Measurements from ENCODE around the gene S100Z.
"Not testable (repeated sequence)": the region's sequence is repeated elsewhere in the genome, so short reads cannot be mapped to it uniquely, and the experiment has no call there.

The S100Z gene

GRCh38 chr5:76831110-76831452 lies 18.7 kb upstream of the S100Z start:
- Histone ChIP-seq H3K36me3 (ENCODE audit: control insufficient read depth, insufficient read depth, low read length) (peaks cover 82% of the 10 kb centered on the region), H3K9me3 (ENCODE audit: control insufficient read depth, low read length) (no peaks in the 10 kb centered on the region), H3K4me3 (ENCODE audit: extremely low read depth, insufficient read depth, low read length, poor library complexity, severe bottlenecking) (no peak overlapping the region), H3K27ac (ENCODE audit: low read depth, low read length, severe bottlenecking) (peak overlapping the region; percentile 59), H3K4me1 (ENCODE audit: control insufficient read depth, insufficient read depth, low read length, poor library complexity, severe bottlenecking) (peaks cover 11% of the 10 kb centered on the region)
- WGBS, 2 experiments (ENCODE audit: insufficient coverage in 2 of 2): 35 to 75% methylated on average over 1 of the region's 2 CpGs

GRCh38 chr5:76836181-76836580 lies 13.6 kb upstream of the S100Z start:
- WGBS, 2 experiments (ENCODE audit: insufficient coverage in 2 of 2): no CpG with 5 or more reads among the region's 2 CpGs
- peaks cover 27% of the 10 kb centered on the region for H3K4me1 ChIP-seq (ENCODE audit: control insufficient read depth, insufficient read depth, low read length, poor library complexity, severe bottlenecking)
- H3K27ac ChIP-seq (ENCODE audit: low read depth, low read length, severe bottlenecking): no peak overlapping the region
- H3K4me3 ChIP-seq (ENCODE audit: extremely low read depth, insufficient read depth, low read length, poor library complexity, severe bottlenecking): no peak overlapping the region
- H3K9me3 ChIP-seq (ENCODE audit: control insufficient read depth, low read length): no peaks in the 10 kb centered on the region
- peaks cover 62% of the 10 kb centered on the region for H3K36me3 ChIP-seq (ENCODE audit: control insufficient read depth, insufficient read depth, low read length)

- Histone ChIP-seq H3K9me3 (ENCODE audit: control insufficient read depth, low read length) (no peaks in the 10 kb centered on the region), H3K4me1 (ENCODE audit: control insufficient read depth, insufficient read depth, low read length, poor library complexity, severe bottlenecking) (peaks cover 27% of the 10 kb centered on the region), H3K27ac (ENCODE audit: low read depth, low read length, severe bottlenecking) (no peak overlapping the region), H3K36me3 (ENCODE audit: control insufficient read depth, insufficient read depth, low read length) (peaks cover 58% of the 10 kb centered on the region), H3K4me3 (ENCODE audit: extremely low read depth, insufficient read depth, low read length, poor library complexity, severe bottlenecking) (no peak overlapping the region)
- WGBS, 2 experiments (ENCODE audit: insufficient coverage in 2 of 2): 83 to 95% methylated on average over 2 of the region's 4 CpGs
Observed at GRCh38 chr5:76836585-76836984, 13.2 kb upstream of the S100Z start.

DNA sequence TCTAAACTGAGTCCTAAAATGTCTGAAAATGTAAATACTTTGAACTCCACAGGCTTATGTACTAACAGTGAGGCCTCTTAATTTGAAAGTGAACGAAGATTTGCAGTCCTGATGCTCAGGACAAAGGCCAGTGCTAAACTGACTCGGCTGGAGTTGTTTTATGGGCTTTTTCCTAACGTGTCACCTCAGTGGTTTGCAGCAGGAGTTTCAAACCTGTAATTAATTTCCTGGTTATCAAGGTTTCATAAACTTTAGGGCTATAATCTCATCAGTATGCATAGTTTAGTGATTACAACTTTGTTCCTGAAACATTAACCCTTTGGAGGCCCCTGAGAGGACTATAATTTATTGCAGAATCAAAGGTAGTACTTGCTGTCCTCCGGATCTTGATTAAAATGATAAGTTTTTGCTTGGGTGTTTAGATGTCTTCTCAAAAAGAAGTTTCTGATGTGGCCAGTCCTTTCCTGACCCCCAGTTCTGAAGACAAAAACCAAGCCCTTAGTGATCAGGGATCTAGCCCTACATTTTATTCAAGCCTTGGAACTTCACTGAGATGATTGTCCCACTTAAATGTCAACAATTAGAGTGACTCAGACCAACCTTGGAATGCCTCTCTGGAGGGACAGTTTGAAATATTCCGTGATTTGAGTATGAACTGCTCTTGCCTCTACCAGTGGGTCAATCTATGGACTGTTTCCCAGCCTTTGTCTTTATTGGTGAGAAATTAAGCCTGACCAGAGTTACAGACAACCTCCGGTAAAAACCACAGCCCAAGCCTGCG lies 11.1 kb upstream of the S100Z start:
- Histone ChIP-seq H3K4me3 (ENCODE audit: extremely low read depth, insufficient read depth, low read length, poor library complexity, severe bottlenecking) (no peak overlapping the region), H3K27ac (ENCODE audit: low read depth, low read length, severe bottlenecking) (peak overlapping the region; percentile 67), H3K9me3 (ENCODE audit: control insufficient read depth, low read length) (no peaks in the 10 kb centered on the region), H3K36me3 (ENCODE audit: control insufficient read depth, insufficient read depth, low read length) (peaks cover 39% of the 10 kb centered on the region), H3K4me1 (ENCODE audit: control insufficient read depth, insufficient read depth, low read length, poor library complexity, severe bottlenecking) (peaks cover 27% of the 10 kb centered on the region)
- 67 to 85% methylated on average over 4 to 7 of the region's 7 CpGs for WGBS, 2 experiments (ENCODE audit: insufficient coverage in 2 of 2)

- Histone ChIP-seq H3K4me3 (ENCODE audit: extremely low read depth, insufficient read depth, low read length, poor library complexity, severe bottlenecking) (no peak overlapping the region), H3K4me1 (ENCODE audit: control insufficient read depth, insufficient read depth, low read length, poor library complexity, severe bottlenecking) (peaks cover 21% of the 10 kb centered on the region)
- 95% methylated on average over 2 of the region's 3 CpGs for WGBS, 2 experiments (ENCODE audit: insufficient coverage in 2 of 2)
Observed at GRCh38 chr5:76841361-76841760, 8.5 kb upstream of the S100Z start.

GRCh38 chr5:76845890-76846289 lies 3.9 kb upstream of the S100Z start:
- H3K4me3 ChIP-seq (ENCODE audit: extremely low read depth, insufficient read depth, low read length, poor library complexity, severe bottlenecking): no peak overlapping the region
- 97 to 100% methylated on average over 3 of the region's 3 CpGs for WGBS, 2 experiments (ENCODE audit: insufficient coverage in 2 of 2)
- H3K4me1 ChIP-seq (ENCODE audit: control insufficient read depth, insufficient read depth, low read length, poor library complexity, severe bottlenecking): peaks cover 7% of the 10 kb centered on the region
- H3K36me3 ChIP-seq (ENCODE audit: control insufficient read depth, insufficient read depth, low read length): no peaks in the 10 kb centered on the region
- H3K9me3 ChIP-seq (ENCODE audit: control insufficient read depth, low read length): no peaks in the 10 kb centered on the region
- no peak overlapping the region for H3K27ac ChIP-seq (ENCODE audit: low read depth, low read length, severe bottlenecking)

More at GRCh38 chr5:76841361-76841760, 8.5 kb upstream of the S100Z start:
- Histone ChIP-seq H3K36me3 (ENCODE audit: control insufficient read depth, insufficient read depth, low read length) (peaks cover 13% of the 10 kb centered on the region), H3K9me3 (ENCODE audit: control insufficient read depth, low read length) (no peaks in the 10 kb centered on the region), H3K27ac (ENCODE audit: low read depth, low read length, severe bottlenecking) (no peak overlapping the region)

DNA sequence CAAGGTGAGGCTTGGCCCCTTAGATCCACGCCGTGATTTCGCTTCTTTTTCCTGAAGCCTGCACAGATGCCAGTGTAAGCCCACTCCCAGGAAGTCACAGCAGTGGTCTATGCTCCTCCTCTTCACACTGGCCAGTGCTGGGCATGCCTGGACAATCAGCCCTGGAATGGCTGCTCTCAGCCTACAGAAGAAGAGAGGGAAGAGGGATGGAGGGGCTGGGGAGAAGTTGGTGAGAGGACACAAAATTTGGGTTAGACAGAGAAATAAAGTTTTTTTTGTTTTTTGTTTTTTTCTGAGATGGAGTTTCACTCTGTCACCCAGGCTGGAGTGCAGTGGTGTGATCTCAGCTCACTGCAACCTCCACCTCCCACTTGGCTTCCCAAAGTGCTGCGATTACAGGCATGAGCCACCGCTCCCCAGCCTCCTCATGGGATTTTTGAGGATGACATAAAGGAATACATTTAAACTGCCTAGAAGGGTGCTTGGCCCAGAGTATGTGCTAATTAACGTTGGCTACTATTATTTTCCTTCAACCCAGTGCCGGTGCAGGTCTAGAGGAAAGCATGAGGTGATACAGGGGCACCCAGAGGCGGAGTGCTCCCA lies 830 bp downstream of the S100Z start:
- 87 to 98% methylated on average over 7 of the region's 8 CpGs for WGBS, 2 experiments (ENCODE audit: insufficient coverage in 2 of 2)
- H3K36me3 ChIP-seq (ENCODE audit: control insufficient read depth, insufficient read depth, low read length): no peaks in the 10 kb centered on the region
- no peak overlapping the region for H3K4me3 ChIP-seq (ENCODE audit: extremely low read depth, insufficient read depth, low read length, poor library complexity, severe bottlenecking)
- no peak overlapping the region for H3K27ac ChIP-seq (ENCODE audit: low read depth, low read length, severe bottlenecking)
- peaks cover 13% of the 10 kb centered on the region for H3K9me3 ChIP-seq (ENCODE audit: control insufficient read depth, low read length)
- H3K4me1 ChIP-seq (ENCODE audit: control insufficient read depth, insufficient read depth, low read length, poor library complexity, severe bottlenecking): peaks cover 18% of the 10 kb centered on the region

DNA sequence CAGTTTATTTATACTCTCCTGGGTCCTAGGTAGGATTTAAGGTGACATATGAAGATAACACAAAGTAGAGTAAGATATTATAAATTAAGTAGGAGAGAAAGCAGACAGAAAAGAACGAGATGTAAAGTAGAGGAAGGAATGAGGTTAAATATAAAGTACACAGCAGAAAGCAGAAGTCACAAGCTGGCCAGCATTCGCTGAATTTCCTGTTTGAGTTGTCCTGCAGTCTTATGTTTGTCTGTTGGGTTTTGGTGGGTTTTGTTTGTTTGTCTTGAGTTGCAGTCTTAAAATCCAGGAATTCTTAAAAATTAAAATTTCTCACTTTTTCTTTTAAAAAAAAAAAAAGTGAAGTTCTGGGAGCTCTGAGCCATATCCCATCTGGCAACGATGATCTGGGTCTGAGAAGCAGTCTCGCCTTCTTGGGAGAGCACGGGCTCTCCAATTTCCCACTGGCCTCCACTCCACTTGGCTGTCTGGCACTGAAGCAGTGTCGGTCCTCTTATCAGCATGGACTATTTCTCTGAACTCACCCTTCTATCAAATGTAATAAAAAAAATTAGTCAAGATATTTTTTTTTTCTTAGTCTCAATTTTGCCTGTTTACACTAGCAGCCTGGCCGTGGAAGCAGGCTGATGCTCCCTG lies 2.0 kb downstream of the S100Z start:
- 91 to 94% methylated on average over 4 to 5 of the region's 7 CpGs for WGBS, 2 experiments (ENCODE audit: insufficient coverage in 2 of 2)
- H3K4me1 ChIP-seq (ENCODE audit: control insufficient read depth, insufficient read depth, low read length, poor library complexity, severe bottlenecking): peaks cover 21% of the 10 kb centered on the region

DNA sequence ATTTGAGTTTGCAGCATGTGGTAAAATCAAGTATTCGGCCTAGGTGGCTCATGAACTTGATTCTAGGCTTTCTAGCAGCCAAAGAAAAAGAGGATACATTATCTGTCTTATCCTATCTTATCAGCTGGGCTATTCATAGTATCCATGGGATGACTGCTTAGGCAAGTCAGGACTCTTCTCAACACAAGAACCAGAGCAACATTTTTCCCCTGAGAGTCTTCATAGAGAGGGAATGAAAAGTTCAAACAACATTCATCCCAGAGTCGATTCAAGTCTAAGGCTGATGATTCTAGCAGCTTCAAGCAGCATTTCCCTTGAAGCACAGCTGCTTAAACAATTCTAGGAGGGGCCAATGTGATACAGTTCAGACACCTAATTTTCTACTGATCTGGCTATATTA lies 3.0 kb downstream of the S100Z start:
- Histone ChIP-seq H3K27ac (ENCODE audit: low read depth, low read length, severe bottlenecking) (peak overlapping the region; percentile 51), H3K4me1 (ENCODE audit: control insufficient read depth, insufficient read depth, low read length, poor library complexity, severe bottlenecking) (peaks cover 21% of the 10 kb centered on the region), H3K9me3 (ENCODE audit: control insufficient read depth, low read length) (peaks cover 13% of the 10 kb centered on the region), H3K4me3 (ENCODE audit: extremely low read depth, insufficient read depth, low read length, poor library complexity, severe bottlenecking) (no peak overlapping the region), H3K36me3 (ENCODE audit: control insufficient read depth, insufficient read depth, low read length) (no peaks in the 10 kb centered on the region)
- 92% methylated on average over 2 of the region's 2 CpGs; no CpG with 5 or more reads in 1 of the 2 experiments for WGBS, 2 experiments (ENCODE audit: insufficient coverage in 2 of 2)

More for the DNA sequence above, 2.0 kb downstream of the S100Z start:
- Histone ChIP-seq H3K9me3 (ENCODE audit: control insufficient read depth, low read length) (peaks cover 13% of the 10 kb centered on the region), H3K36me3 (ENCODE audit: control insufficient read depth, insufficient read depth, low read length) (no peaks in the 10 kb centered on the region), H3K4me3 (ENCODE audit: extremely low read depth, insufficient read depth, low read length, poor library complexity, severe bottlenecking) (no peak overlapping the region), H3K27ac (ENCODE audit: low read depth, low read length, severe bottlenecking) (no peak overlapping the region)

DNA sequence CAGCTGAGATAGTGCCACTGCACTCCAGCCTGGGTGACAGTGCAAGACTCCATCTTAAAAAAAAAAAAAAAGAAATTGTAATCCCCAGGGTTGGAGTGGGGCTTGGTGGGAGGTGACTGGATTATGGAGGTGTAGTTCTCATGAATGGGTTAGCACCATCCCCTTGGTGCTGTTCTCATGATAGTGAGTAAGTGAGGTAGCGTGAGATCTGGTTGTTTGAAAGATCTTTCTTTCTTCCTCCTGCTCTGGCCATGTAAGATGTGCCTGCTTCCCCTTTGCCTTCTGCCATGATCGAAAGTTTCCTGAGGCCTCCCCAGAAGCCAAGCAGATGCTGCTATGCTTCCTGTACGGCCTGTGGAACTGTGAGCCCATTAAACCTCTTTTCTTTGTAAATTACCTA lies 3.9 kb downstream of the S100Z start:
- H3K4me3 ChIP-seq (ENCODE audit: extremely low read depth, insufficient read depth, low read length, poor library complexity, severe bottlenecking); H3K36me3 ChIP-seq (ENCODE audit: control insufficient read depth, insufficient read depth, low read length); H3K27ac ChIP-seq (ENCODE audit: low read depth, low read length, severe bottlenecking): not testable (repeated sequence)
- WGBS, 2 experiments (ENCODE audit: insufficient coverage in 2 of 2): 100% methylated on average over 1 of the region's 3 CpGs
- Histone ChIP-seq H3K9me3 (ENCODE audit: control insufficient read depth, low read length) (peaks cover 13% of the 10 kb centered on the region), H3K4me1 (ENCODE audit: control insufficient read depth, insufficient read depth, low read length, poor library complexity, severe bottlenecking) (peaks cover 21% of the 10 kb centered on the region)

DNA sequence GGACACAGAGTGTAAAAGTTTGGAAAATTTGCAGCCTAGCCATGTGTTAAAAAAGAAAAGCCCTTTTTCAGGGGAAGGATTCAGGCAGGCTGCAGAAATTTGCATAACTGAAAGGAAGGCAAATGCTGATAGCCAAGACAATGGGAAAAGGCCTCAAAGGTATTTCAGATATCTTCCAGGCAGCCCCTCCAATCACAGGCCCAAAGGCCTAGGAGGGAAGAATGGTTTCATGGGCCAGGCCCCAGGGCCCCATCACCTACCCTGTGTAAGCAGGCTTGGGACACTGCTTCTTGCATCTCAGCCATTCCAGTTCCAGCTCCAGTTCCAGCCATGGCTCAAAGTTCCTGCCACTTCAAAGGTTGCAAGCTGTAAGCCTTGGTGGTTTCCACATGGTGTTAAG lies 4.8 kb downstream of the S100Z start:
- Histone ChIP-seq H3K9me3 (ENCODE audit: control insufficient read depth, low read length) (peaks cover 13% of the 10 kb centered on the region), H3K36me3 (ENCODE audit: control insufficient read depth, insufficient read depth, low read length) (no peaks in the 10 kb centered on the region), H3K4me1 (ENCODE audit: control insufficient read depth, insufficient read depth, low read length, poor library complexity, severe bottlenecking) (peaks cover 18% of the 10 kb centered on the region), H3K4me3 (ENCODE audit: extremely low read depth, insufficient read depth, low read length, poor library complexity, severe bottlenecking) (no peak overlapping the region), H3K27ac (ENCODE audit: low read depth, low read length, severe bottlenecking) (no peak overlapping the region)
